Stimulated activated CD4-positive, alpha-beta T cell treated with anti-CD3 and anti-CD28 coated beads, Interleukin-15, amount 100 ng/mL, for 24 hours (primary cell): ENCODE data around the gene SLC29A3.

Experiments
- DNase-seq: peaks from one replicate; pipeline ENCODE4 v3.0.0-alpha.2; 2020

Gene SLC29A3

DNA sequence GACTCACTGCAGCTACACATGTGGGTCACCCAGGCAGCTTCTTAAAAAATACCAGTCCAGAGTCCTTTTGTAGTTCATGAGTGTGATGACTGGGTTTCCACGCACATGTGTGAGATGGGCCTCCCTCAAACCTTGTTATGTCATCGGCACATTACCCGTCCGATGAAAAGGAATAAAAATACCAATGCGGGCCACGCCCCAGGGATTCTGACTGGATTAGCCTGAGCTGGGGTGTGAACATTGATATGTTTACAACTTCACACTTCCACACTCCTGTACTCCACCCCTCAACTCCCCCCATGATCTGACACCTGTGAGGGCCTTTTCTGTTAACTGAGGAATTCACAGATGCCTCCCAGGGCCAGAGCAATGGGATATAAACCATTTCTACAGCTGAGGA lies 6.2 kb downstream of the SLC29A3 start:
- DNase-seq = no peak

GRCh38 chr10:71326464-71326881 lies 7.4 kb downstream of the SLC29A3 start:
- no peak for DNase-seq

GRCh38 chr10:71330789-71331404 lies 11.8 kb downstream of the SLC29A3 start:
- no peak for DNase-seq

GRCh38 chr10:71331736-71332135 lies 12.7 kb downstream of the SLC29A3 start:
- DNase-seq = no peak

DNA sequence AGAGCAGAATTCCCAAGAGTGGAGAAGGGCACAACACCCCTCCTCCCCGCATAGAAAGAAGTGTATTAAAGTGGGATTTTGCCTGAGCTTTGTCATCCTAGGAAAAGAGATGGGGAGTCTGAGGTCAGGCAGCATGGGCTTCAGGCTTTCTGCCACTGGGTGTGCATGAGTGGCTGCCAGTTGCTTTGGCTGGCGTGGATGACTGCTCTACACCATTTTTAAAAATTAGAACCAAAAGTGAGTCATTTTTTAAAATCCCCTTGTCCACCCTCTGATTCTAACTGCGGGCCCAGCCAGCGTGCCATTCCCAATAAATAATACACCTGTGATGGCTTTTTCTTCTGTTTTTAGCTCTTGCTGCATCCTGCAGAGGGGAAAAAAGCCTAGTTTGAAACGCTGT lies 13.4 kb downstream of the SLC29A3 start:
- no peak for DNase-seq

GRCh38 chr10:71333129-71333887 lies 14.2 kb downstream of the SLC29A3 start:
- no peak for DNase-seq

GRCh38 chr10:71334221-71334791 lies 15.2 kb downstream of the SLC29A3 start:
- no peak for DNase-seq

DNA sequence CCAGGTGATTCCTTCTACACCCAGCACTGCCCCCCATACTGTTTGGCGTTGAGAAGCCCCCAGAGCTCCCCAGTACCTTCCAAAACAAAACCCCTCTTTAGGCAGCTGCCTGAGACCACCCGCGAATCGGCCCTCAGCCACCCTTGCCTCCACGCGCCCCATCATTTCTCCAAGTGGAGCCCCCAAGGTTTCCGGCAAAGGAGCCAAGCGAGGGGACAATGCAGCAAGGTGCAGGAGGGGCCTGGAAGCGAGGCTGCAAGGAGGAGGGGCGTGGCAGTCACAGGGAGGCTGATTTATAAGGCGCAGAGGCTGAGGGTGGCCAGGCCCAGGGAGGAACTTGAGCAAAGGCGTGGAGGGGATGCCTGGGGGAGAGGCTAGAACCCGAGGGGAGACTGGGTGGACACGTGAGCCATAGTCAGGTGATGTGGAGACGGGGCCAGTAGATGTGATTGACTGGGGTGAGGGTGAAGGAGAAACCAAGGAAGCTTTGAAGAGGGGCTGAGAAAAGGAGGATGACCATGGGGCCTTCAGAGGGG lies 16.2 kb downstream of the SLC29A3 start:
- DNase-seq = no peak

- no peak for DNase-seq
These were observed 17.6 kb downstream of the SLC29A3 start for GRCh38 chr10:71336632-71337031.

DNA sequence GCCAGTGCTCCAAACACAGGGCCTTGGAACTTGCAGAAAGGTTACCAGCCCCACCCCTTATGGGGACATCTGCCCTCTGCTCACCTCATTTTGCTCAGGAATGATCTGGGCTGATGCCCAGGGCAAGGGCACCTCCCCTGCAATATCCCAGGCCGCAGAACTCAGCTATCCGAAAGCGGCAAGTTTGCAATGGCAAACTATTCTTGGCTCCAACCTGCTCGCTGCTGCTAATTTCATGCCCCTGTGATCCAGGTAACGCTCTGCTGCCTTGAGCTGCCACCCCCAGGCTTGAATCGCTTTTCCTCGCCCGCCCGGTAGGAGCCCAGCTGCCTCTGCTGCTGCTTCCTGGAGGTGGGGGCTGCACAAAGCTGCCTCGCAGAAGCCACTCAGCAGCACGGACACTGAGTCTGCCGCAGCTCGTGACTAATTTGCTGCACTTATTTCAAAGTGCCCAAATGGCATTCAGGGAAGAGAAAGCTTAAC lies 18.2 kb downstream of the SLC29A3 start:
- no peak for DNase-seq

DNA sequence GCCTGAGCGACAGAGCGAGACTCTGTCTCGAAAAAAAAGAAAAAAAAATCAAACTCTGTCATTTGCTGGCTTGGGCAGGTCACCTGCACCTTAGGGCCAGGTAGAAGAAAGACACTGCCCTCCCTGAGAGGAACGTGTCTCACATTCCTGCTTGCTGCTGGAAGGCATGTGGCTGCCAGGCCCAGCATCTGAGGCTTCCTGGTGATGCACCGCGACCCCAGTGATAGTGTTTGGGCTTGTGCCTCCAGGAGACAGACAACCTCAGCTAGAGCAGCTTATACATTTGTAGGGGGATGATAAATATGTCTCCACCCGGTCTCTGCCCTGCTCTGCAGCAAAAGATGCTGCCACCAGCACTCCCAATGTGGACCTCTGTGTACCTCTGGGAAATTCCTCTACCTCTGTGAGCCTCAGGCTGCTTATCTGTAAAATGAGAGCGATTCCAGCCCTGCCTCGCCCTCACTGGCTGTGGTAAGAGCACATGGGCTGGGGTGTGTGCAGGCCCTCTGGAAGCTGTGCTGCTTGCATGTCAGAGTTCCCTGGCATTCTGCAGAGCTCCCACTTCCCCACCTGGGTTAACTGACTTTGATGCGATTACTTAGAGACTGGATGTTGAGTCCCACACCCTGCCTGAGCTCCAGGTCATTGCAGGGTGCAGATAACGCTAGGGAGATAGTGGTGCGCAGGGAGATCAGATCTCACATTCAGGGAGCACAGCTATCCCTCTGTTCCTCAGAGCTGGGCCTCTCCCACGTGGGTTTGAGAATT lies 19.9 kb downstream of the SLC29A3 start:
- no peak for DNase-seq

DNA sequence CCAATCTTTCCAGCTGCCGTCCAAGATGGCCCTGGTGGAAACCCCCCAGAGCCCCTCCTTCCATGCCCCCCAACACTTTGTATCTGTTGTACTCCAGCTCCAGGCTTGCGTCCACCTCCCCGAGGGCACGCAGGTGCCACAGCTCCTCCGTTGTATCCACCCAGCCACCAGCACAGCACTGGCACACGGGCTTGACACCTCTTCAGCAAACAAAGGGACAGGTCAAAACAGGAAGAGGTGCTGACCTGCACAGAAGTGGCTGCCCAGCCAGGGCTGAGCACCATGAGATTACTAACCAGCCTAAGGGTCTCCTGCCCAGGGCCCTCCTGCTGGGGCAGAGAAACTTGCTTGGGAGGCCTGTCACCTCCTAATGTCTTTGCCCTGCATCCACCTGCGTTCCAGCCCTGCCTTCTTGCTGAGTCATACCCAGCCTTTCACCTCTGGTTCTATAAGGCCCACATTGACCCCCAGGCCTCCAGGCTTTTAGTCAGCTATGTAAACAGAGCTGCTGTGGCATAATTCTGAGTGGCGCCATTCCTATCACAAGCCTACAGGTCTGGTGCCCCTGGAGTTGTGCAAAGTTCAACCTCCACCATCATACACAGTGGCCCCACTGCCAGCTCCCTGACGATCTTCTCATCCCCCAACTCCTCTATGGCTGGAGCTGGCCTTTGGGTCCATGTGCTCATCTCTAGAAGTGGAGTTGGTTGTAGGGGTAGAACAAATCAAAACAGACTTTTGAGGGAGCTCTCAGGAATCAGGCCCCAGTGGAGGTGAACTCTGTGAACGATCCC lies 20.9 kb downstream of the SLC29A3 start:
- DNase-seq = no peak

GRCh38 chr10:71342573-71343391 lies 23.7 kb downstream of the SLC29A3 start:
- no peak for DNase-seq

DNA sequence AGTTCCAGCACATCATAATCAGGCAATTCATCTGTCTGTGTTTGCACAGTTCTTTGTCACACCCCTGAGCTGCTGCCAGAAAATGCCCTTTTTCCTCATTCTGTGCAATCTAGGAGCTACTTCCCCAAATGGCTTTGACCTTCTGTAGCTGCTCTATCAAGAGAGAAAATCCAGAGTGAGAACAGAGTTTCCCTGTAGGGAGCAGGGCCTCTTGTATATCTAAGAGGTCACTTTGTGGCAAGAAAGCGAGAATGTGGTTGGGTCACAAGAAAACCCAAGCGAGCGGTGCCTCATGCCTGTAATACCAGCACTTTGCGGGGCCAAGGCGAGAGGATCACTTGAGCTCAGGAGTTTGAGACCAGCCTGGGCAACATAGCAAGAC lies 24.3 kb downstream of the SLC29A3 start:
- no peak for DNase-seq

GRCh38 chr10:71344154-71344925 lies 25.3 kb downstream of the SLC29A3 start:
- DNase-seq = no peak

GRCh38 chr10:71344993-71345480 lies 26.0 kb downstream of the SLC29A3 start:
- no peak for DNase-seq

- DNase-seq = no peak
These were observed 26.6 kb downstream of the SLC29A3 start for GRCh38 chr10:71345694-71346093.

DNA sequence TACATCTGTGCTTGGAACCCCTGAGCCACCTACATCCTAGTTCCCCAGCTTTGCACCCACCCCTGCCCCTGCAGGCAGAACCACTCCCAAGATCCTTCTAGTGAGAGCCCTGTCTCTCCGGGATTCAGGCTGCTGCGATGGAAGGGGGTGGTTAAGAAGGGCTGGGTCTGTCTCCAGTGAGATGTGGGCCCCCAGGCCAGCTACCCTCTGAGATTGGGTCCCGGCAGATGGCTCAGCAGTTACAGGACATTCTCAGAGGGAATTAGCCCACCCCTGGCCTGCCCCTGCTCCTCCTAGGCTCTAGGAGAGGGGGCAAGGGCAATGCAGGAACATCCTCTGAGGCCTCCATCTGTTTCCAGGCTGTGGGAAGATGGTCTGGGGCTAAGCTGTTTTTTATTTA lies 27.7 kb downstream of the SLC29A3 start:
- no peak for DNase-seq

DNA sequence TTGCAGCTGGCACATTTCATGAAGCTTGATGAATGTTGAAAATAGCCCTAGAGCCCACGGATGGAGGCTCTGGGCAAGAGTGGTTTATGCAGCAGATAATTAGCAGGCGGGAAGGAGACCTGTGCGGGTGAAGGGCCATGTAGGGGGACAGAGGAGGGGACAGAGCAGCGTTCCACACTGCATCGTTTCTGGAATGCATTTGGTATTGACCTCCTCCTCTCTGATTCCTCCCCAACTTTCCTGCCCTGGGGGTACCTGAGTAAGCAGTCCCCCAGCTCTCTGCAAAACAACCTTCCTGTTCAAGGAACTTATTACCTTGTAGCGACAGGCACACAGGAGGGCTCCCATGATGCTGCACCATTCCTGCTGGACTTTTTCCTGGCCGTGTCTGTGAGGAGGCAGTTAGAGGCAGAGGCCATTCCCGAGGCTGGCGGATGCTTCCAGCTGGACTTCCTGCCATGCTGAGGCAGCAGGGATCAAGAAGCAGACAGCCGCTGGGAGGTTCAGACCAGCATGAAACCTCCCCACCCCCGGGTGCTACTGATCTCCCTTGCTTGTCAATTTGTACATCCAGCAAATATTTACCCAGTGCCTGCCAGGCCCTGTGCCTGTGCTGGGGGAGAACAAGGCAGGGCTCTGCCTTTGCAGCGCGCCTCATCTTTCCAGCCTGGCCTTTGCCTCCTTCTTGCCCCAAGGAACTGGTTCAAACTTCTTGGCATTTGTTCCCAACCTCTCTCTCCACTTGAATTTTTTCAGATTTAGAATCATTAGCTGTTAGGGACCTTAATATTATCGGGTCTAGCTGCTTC lies 28.7 kb downstream of the SLC29A3 start:
- DNase-seq = no peak

DNA sequence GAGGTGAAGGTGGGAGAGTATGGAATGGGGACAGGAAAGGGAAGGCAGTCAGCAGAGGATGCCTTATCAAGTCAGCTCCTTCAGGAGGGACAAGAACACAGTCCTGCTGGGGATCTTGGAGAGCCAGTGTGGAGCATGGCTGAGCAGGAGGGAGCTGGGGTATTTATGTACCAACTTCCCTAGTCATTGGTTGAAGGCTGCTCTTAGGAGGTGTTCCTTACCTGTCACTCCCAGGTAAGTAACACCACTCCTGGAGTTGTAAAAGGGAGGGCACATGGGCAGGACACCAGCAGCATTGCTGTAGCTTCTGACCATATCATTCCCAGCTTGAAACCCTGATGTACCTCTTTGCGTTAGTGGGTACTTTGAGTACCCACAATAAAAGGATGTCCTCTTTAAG lies 29.8 kb downstream of the SLC29A3 start:
- DNase-seq = no peak
